Tongue (tissue), 2 donors: ENCODE data around the gene ARID5B. TPM values are rescaled to one million over a fixed set of nuclear protein-coding genes. Genes with fewer than 3 reads are reported as not detected.

Experiments used
- DNase-seq: peaks from one replicate; pipeline ENCODE4 v3.0.0-alpha.2; 2015
- total RNA-seq: library from RNA; depleted of rRNA; stranded (reverse); fragments of >200 nt; gene quantifications from one replicate; pipeline ENCODE4 v1.2.3, GENCODE V29; 2014

ARID5B gene
- total RNA-seq, 1 donor from 2014 or later: 33.8 TPM

DNA sequence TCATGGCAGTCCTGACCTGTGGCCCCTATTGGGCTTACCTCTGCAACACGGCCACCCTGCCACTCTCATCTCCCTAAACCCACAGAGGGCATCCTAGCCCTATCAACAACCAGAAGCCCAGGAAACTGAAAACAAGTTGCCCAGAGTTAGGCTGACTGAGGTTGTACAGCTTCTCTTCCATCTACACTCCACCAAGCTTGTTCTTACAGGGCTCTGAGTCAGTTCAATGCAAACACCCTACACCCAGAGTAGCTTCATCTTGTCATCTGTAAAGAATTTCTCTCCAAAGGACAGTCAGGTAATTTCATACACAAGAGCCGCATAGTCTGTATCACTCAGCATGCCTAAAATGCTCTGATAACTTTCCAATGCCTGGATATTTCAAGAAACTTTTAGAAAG, 175.4 kb downstream of the ARID5B start:
- peak; percentile 64 for DNase-seq

DNA sequence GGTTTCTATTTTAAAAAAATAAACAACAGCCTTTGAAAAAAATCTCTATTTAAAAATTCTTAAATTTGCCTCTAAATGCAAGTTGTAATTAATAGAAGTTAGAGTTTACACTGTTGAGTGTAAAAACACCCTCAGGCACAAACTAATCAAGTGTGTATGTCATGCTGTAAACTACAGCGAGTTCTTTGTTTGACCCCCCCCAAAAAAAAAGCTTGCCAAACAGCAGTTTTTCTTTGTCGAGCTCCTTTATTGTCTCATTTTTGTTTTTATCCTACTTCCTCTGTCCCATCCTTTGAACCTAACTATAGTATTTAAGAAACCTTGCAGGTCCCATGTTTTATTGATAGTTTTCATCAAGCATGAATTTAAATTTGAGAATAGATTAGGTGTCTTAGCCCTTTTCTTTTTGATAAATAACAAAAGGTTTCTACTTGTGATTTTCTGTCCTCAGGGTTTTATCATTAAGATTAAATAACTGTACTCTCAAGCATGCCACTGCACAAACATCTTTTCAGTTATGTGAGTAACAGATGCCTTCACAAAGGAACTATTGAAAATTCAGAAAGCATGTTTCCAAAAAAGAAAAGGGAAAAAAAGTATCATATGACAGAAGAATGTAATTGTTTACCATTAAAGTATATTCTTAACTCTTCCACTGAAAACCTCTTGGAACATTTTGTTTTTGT, 176.0 kb downstream of the ARID5B start:
- DNase-seq: no peak

DNA sequence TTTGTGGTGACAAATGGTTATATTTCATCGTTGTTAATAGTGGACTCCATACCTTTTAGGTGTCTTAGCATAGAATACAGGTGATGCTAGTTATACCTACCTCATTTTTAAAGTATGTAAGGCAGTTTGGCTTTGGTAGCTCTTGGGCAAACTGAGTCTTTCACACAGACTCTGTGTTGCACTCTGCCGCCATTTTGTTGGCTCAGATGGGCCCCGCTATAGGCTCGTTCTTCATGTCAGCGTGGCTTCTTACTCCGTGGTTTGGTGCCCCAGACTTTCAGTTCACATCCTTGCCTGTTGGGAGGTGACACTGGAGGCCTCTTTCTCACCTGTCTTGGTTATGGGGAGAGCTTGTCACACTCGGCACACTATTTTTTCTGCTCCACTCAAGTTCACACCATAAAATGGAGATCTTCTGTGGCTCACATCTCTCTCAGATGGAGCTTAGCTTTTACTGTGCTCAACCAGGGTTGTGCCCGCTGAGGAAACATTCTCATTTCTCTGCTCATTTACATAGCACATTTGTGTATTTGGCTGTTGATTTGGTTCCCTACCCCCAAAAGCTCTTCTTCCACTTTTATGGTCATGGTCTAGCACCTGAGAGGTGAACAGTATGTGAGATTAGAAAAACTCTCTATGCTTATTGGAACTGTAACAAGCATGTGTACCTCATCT, 178.5 kb downstream of the ARID5B start:
- no peak for DNase-seq

DNA sequence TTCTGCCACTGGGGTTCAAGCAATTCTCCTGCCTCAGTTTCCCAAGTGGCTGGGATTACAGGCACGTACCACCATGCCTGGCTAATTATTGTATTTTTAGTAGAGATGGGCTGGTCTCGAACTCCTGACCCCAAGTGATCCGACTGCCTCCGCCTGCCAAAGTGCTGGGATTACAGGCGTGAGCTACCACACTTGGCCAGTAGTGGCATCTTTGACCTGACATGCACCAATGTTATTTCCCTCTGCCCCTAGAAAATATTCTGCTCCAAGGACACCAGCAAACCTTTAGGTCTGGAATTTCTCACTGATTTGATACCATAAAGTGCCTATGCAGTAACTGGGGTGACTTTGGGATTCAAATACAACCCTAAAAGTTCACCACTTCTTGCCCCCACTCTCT, 179.4 kb downstream of the ARID5B start:
- no peak for DNase-seq

DNA sequence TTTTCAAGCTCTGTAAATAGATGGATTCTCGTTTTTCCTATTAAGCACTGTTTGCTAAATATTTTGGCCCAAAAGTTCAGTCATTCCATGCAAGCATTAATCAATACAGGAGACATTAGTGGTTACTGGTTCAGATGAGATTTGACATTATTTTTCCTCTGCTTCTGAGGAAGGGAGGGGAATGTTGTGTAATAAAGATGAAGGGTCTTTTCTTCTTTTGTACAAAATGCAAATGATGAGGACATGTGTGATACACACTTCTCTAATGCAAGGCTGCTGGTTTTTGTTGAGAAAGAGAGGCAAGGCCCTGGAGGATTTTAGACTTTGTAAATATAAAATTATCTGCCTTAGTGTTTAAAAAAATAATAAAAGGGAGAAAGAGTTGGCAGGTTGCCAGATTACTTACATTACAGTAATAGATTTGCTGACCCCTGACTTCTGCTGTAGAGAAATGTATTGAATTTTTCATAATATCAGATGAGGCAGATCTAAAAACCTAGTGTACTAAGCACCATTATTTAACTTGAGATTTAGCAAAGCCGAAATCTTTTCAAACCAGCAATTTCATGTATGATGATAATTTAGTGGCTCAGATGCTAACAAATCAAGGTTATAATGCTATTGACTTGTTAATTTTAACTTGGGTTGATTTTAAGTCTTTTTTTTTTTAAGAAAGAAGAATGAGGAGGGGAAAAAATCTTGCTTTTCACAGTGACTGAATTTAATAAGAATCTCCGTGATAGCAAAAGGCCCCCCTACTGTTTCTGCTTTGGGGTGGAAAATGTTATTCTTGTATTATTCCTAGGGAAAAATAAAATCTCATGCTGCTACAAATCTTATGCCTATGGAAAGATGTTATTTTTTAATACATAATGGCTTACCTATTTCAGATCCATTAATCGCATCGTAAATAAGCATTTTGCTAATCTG, 180.1 kb downstream of the ARID5B start:
- peak; percentile 49 for DNase-seq

DNA sequence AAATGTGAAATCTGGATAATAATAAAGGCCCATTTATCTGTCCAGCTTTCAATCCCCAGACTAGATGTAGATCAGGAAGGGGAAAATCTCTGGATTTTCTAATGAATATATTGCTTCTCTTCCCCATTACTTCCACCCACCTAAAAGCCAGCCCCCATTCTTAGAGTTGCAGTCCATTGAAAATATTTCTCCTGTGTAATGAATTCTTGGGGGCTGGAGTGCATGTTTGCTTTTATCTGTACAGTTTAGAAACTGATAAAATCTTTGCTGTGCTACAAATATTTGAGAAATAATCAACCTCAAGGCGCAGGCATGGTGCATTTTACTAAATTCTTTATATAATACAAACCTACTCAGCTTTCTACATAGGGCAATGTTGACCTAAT, 180.8 kb downstream of the ARID5B start:
- DNase-seq: no peak

DNA sequence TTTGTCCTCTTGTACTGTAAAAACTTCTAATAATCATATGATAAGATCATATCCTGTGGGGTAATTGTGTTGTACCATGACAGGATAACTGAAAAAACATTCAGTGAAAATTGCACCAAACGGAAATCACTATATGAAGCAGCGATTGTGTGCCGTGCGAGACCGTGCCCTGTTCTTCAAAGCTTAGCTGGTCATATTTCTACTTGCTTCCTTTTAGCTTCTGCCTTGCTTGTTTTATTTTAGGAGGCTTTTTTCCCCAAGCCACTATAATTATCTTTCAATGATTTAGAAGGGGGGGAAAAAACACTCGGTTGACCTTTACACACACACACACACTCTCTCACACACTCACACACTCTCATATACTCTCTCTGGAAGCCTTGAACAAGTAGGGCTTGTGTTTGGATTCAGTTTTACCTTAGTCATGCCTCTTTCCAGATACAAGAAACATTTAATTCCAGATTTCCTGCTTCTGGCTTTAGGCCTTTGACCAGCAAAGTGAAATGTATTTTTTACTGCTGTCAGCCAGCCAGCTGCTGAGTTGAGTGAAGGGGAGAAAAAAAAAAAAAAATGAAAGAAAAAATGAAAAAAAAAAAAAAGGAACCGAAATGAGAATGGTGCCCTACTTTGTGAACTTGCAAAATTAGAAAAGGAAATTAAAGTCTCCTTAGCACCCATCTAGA, 181.4 kb downstream of the ARID5B start:
- DNase-seq: peak; percentile 85

DNA sequence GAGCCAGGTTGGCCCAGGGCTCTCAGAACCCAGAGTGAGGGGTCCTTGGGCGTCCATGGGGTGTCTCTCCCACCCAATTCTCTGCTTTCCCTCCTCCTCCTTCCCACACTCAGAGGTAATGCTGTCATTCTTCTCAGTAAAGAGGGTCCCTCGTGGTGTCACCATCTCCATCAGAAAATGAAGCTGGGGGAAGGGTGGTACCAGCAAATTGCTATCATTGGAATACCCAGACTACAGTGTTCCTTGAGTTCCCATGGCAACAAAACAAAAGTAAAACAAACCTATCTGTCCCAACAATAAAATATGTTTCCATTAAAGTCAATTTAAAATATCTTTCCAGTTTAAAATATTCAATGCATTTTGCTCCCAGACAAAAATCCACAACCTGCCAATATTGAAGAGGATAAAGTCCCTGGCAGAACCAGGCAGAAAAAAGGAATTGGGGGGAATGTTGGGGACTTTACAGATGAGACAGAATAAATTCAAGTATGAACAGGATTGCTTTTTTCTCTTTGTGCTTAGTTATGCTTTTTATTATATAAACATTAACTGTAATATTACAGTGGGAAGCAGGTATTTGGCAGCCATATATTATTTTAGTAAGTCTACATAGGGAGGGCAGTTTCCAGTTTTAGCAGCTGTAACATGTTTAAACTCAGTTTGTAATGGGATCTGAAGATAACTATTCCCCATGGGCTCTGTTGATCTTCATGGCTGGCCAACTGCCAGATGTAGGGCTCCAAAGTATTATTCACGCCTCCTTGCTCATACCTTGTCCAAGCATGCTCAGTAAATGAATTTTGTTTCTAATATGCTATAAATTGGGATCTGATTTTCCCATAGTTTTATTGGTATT, 182.1 kb downstream of the ARID5B start:
- DNase-seq: peak; percentile 93

DNA sequence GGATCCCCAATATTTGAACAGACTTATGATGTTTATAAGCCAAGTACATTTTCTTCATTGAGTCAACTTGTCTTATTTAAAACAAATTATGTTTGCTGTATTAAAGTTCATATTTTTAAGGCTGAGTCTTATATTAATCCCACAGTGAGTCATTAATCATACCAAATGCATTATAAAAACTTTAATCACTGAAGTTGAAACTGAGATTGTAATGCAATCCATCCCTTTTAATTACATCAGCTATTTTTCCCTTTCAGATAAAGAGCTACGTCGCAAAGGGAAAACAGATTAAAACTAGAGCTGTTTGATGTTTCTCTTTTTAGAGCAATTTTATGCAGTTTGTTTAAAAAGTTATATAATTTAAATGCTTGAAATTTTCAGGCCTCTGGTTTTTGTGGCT, 183.0 kb downstream of the ARID5B start:
- no peak for DNase-seq

DNA sequence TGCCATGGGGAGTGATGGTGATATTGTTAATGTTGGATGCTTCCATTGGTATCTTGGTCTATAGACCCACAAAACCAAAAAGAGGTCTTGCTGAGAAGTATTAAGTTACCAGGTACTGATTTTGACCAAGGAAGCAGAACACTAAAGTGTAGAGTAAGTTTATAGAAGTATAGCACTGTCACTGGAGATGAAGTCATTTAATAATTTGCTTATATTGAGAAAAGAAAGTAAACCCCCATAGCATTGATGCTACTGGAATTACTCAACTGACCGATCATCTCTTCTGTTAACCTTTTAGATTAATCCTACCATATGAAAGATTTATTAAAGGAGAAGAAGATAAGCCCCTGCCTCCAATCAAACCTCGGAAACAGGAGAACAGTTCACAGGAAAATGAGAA, 183.9 kb downstream of the ARID5B start:
- no peak for DNase-seq

DNA sequence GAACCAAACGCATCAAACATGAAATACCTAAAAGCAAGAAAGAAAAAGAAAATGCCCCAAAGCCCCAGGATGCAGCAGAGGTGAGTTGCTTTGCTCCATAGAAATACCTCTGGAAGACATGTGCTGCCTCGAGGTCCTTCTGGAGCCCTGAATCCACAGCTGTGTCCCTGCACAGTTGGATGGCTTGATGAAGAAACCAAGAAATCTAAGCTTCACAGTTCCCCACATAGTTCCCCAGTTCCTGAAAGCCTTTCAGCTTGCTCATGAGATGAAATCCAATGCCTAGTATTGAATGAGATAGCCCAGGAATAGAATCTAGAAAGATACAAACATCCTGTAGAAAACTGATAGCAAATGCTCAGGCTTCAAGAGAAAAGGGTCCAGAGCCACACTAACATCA, 184.3 kb downstream of the ARID5B start:
- DNase-seq: no peak

DNA sequence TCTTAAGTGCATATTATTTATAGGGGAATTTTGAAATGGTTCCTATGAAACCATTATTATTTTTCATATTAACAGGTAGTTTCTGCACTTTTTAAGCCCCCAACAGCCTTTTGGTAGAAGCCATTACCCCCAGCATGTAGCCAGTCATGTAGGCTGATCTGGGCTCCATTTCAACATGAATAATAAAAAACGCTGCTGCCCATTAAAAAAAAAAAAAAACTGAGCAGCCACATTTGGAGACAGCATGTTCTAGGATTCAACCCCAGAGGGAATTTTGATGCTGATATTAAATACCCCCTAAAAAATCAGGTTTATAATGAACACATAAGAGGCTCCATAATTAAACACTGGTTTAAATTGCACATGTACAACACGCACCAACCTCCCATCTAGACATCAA, 185.8 kb downstream of the ARID5B start:
- DNase-seq: no peak

DNA sequence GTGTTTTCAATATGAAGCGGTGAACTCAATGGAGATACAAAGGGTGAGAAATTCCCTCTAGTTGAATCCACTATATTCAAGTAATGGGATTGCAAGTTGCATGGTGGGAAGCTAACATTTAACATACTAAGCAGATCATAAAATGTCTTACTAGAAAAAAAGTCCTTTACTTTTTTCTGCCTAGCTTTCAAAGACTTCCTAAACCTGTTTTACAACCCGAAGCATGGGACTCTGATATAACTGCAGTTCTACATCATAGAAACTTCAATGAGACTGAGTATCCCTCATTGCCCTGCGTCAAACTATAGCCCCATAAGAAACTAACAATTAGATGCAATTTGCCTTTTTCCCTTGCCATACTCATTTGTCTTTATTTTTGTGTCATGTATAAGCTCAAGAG, 187.3 kb downstream of the ARID5B start:
- DNase-seq: no peak

DNA sequence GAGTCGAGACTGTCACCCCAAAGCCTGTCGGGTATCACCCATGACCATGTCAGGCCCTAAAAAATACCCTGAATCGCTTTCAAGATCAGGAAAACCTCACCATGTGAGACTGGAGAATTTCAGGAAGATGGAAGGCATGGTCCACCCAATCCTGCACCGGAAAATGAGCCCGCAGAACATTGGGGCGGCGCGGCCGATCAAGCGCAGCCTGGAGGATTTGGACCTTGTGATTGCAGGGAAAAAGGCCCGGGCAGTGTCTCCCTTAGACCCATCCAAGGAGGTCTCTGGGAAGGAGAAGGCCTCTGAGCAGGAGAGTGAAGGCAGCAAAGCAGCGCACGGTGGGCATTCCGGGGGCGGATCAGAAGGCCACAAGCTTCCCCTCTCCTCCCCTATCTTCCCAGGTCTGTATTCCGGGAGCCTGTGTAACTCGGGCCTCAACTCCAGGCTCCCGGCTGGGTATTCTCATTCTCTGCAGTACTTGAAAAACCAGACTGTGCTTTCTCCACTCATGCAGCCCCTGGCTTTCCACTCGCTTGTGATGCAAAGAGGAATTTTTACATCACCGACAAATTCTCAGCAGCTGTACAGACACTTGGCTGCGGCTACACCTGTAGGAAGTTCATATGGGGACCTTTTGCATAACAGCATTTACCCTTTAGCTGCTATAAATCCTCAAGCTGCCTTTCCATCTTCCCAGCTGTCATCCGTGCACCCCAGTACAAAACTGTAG, 191.0 kb downstream of the ARID5B start:
- peak; percentile 51 for DNase-seq

DNA sequence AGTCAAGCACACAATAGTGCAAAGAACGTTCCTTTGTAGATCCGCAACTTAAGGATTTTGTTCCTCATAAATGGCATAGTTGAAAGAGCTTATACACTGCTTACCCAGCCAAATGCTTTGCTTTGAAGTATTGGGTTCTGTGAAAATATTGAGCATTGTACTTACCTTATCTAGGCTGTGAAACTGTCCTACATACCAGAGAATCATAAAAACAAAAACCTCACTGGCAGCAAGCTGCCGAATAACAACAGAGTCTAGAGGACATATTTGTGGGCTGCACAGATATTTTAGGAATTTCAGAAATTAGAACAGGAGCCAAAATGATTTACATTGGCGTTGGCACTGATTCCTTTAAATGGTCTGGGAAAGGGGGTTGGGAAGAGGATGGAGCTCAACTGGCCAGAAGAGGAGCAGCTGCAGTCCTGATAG, 192.4 kb downstream of the ARID5B start:
- DNase-seq: peak; percentile 65

DNA sequence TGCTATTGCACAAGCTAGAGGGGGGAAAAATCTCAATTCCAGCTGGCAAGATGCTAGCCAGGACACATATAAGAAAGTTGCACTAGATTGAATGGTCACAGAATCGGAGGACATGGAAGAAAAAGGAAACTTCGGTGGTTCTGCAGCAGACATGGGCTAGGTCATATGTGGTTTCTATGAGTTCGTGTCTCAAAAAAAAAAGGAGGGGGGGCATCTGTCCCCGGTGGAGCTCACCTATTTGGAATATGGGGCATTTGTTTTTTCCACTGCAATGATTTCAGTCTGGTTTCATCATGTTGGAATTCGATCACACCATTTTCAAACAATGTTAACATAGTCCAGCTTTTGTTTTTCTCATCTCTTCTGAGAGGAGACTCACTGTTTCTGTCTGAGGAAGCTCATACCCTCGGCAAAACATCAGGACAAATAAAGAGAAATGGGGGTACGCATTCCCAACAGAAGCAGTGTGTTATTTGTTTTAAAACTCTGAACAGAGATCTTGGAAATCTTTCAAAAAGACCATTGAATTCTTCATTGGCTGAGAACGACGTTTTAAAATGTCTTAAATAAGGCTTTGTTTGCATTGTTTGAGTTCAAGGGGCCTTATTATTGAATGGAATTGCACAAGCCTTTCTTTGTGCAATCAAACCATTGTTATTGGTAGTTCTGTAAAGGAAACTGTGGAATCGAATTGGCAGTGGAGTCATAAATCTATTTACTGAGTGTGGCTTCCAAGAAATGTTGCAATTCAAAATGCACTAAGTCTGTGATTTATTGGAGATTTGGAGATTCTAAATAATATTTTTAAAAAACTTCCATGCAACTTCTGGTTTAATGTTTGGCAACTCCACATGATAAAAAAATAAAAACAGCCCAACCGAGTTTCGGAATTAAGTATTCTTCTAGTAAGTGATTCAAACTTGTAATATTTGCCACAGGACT, 194.0 kb downstream of the ARID5B start:
- peak; percentile 30 for DNase-seq

DNA sequence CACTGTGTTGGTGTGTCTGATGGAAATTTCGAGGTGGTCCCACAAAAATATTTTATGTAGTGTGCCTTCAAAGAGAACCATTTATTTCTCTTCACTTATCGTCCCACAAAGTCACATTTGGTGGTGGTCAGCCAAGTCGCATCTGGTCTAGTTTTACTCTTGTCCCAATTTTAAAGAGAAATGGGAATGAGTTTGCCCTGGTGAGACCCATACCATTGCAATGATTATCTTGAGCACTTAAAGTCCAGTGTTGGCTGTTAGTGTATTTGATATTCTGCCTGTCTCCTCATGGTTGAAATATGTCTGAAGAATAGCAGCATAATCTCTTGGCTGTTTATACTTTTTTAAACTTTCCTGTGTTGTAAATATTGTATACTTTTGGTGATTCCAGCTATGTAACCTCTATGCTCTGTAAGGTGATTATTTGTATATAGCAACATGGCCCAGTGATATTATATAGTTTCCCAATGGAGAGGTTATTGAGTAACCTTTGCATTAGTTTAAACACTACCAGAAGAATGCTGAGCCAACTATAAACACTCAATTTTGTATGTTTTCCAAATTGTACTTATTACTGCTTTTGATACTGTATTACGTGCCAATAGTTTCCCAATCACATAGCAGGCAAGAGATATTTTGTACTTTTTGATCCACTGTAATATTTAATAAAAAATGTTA, 194.9 kb downstream of the ARID5B start:
- no peak for DNase-seq

DNA sequence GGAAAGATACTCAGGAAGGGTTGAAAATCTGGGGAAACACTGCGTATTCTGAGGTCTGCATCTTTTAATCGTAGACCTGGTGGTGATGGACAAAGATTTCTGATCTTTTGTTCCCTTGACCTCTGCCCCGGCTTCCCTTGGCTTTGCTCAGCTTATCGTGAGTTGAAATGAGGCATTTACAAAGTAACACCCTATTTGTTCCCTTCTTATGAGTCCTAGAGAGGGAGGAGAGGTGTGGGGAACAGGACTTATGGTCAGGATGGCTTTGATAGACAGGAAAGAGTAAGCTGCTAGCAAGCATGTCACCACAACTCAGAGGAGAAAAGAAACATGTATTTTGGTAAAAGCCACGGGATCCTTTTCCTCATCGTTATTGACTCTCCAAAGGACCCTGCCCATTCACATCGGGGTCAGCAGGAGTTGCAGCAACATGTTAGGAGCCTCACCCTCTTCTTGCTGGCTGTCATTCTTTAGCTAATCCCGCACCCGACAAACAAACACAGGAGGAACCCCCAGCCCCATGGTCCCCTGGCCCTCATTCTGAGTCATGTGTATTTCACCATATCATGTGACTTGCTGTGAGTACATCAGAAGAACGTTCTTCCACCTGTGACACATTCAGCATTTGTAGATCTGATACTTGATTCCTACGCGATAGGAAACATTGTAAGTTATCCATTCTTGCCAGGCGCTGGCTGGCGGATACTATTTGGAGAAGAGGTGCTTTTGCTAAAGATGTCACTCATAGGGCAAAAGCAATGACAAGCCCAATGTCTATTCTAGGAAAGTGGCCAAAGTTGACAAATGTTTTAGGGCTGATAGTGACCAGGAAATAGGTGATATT, 197.0 kb downstream of the ARID5B start:
- no peak for DNase-seq
